K562 (cell line): Measurements from ENCODE around the gene COL4A1. TPM values are rescaled to one million over a fixed set of nuclear protein-coding genes. Genes with fewer than 3 reads are reported as not detected.

Experiments used
- ATAC-seq: fragments of 200-7000 bp; cut with Tn5 transposase; 3 replicates; pipeline ENCODE4 v1.9.1; 2020; ENCODE audit warnings: moderate library complexity
- BruUV-seq: library from RNA; stranded (reverse); fragments of 400-500 nt; replicated peaks from 2 replicates; lab custom pipeline; 2021; lab: Mats Ljungman, UMichigan
- CTCF ChIA-PET: fragments of 300-600 bp; formaldehyde crosslinking; extraction: SDS; loops from one replicate; lab custom pipeline; 2021; ENCODE audit warnings: low intra/inter-chr PET ratio; lab: Yijun Ruan, JAX
- POLR2A ChIA-PET: fragments of 300-600, 350-650 bp; sonication (Branson Sonifier 250); formaldehyde crosslinking; extraction: SDS; loops from one replicate; lab custom pipeline; 2021; ENCODE audit warnings: antibody characterized with exemption, inconsistent platforms; lab: Yijun Ruan, JAX
- DNase-seq, 4 experiments: peaks; one replicate each; pipeline versions ENCODE4 v3.0.0 to v3.0.0-alpha.2; 2011 to 2018; ENCODE audit warnings: low spot score in 3 of 4, mixed read lengths in 3 of 4; ENCODE audit errors: extremely low read depth in 1 of 4
- FAIRE-seq: peaks from 2 replicates; lab custom pipeline; 2011; peaks lifted over from hg19 to GRCh38; lab: Jason Lieb, UNC
- H2AFZ ChIP-seq: 2 replicates; pipeline ENCODE4 v1.6.0; 2011; ENCODE audit warnings: low read depth, low read length, control low read depth, inconsistent platforms
- H3K27ac ChIP-seq: fragments of 200-600 bp; 3 replicates; pipeline ENCODE4 v1.8.0; 2011; ENCODE audit warnings: low read depth, mild to moderate bottlenecking, control low read depth, inconsistent platforms, low read length, moderate library complexity, mixed read lengths; ENCODE audit errors: extremely low read depth
- H3K27me3 ChIP-seq, 2 experiments: fragments of 300-600 bp in 1 of 2; 2 replicates in 1 of 2; 3 replicates in 1 of 2; pipeline versions ENCODE4 v1.6.0 to v1.8.0; 2011; ENCODE audit warnings: inconsistent platforms in 2 of 2, low read length in 2 of 2, mild to moderate bottlenecking in 1 of 2, mixed read lengths in 1 of 2, moderate library complexity in 1 of 2; ENCODE audit not compliant: control insufficient read depth in 2 of 2, insufficient read depth in 2 of 2
- H3K36me3 ChIP-seq: fragments of 300-600 bp; 3 replicates; pipeline ENCODE4 v1.8.0; 2011; ENCODE audit warnings: mild to moderate bottlenecking, low read length, inconsistent platforms; ENCODE audit not compliant: control insufficient read depth, insufficient read depth
- H3K4me1 ChIP-seq, 2 experiments: fragments of 200-600 bp in 1 of 2; replicated peaks in 1 of 2; 2 replicates in 1 of 2; 3 replicates in 1 of 2; pipeline versions ENCODE4 v1.5.1 to v1.8.0; 2011; ENCODE audit warnings: inconsistent platforms in 2 of 2, low read length in 2 of 2, mild to moderate bottlenecking in 1 of 2, mixed read lengths in 1 of 2, moderate library complexity in 1 of 2; ENCODE audit not compliant: control insufficient read depth in 2 of 2, insufficient read depth in 2 of 2
- H3K4me2 ChIP-seq: 2 replicates; pipeline ENCODE4 v1.6.1; 2011; ENCODE audit warnings: low read length, control low read depth, inconsistent platforms, mixed read lengths; ENCODE audit not compliant: insufficient read depth
- H3K4me3 ChIP-seq: fragments of 200-600 bp; sonication (generic), shearing (Covaris generic); 2 replicates; pipeline ENCODE4 v1.5.1; 2016; ENCODE audit warnings: control low read depth, inconsistent platforms
- H3K79me2 ChIP-seq: fragments of 200-600 bp; 3 replicates; pipeline ENCODE4 v1.8.0; 2011; ENCODE audit warnings: low read length, inconsistent platforms; ENCODE audit not compliant: control insufficient read depth, insufficient read depth
- H3K9ac ChIP-seq, 2 experiments: 2 replicates each; pipeline versions ENCODE4 v1.6.0 to v1.6.1; 2011; ENCODE audit warnings: low read depth in 2 of 2, low read length in 2 of 2, control low read depth in 1 of 2, inconsistent platforms in 1 of 2, mild to moderate bottlenecking in 1 of 2, mixed read lengths in 1 of 2; ENCODE audit not compliant: insufficient read depth in 1 of 2
- H3K9me1 ChIP-seq: one replicate; pipeline ENCODE4 v1.6.0; 2011; ENCODE audit warnings: inconsistent platforms, mild to moderate bottlenecking, low read length, moderate library complexity; ENCODE audit not compliant: control insufficient read depth, insufficient read depth
- H3K9me3 ChIP-seq: replicated peaks from 2 replicates; pipeline ENCODE4 v1.5.1; 2011; ENCODE audit warnings: low read depth, low read length, inconsistent platforms; ENCODE audit not compliant: control insufficient read depth, insufficient read depth
- H4K20me1 ChIP-seq: replicated peaks from 2 replicates; pipeline ENCODE4 v1.6.1; 2011; ENCODE audit warnings: low read length, inconsistent platforms, mixed read lengths; ENCODE audit not compliant: control insufficient read depth, insufficient read depth
- ADNP ChIP-seq: fragments of 200-800 bp; sonication (Bioruptor generic); IDR thresholded peaks from 2 replicates; pipeline ENCODE4 v1.6.1; 2016; ENCODE audit warnings: missing genetic modification characterization, missing compliant biosample characterization
- BRD9 ChIP-seq: fragments of 450-650 bp; IDR thresholded peaks from 2 replicates; pipeline ENCODE4 v1.6.1; 2018; ENCODE audit warnings: low read depth; ENCODE audit not compliant: partially characterized antibody
- CBFB ChIP-seq: sonication (generic); formaldehyde crosslinking; IDR thresholded peaks from 2 replicates; pipeline ENCODE4 v1.4.0; 2020; ENCODE audit warnings: mild to moderate bottlenecking, missing genetic modification reagents
- DNMT1 ChIP-seq: fragments of 450-650 bp; IDR thresholded peaks from 2 replicates; pipeline ENCODE4 v1.6.1; 2016; ENCODE audit warnings: antibody characterized with exemption, mild to moderate bottlenecking
- ELK3 ChIP-seq: fragments of 450-650 bp; formaldehyde crosslinking; IDR thresholded peaks from 2 replicates; pipeline ENCODE4 v1.4.0; 2020; ENCODE audit warnings: mild to moderate bottlenecking
- HOMEZ ChIP-seq: fragments of 250-450 bp; sonication (Bioruptor Pico); IDR thresholded peaks from 2 replicates; pipeline ENCODE4 v1.4.0; 2020; ENCODE audit warnings: mild to moderate bottlenecking, moderate library complexity
- LEF1 ChIP-seq: fragments of 450-650 bp; IDR thresholded peaks from 2 replicates; pipeline ENCODE4 v1.6.1; 2016; ENCODE audit warnings: mild to moderate bottlenecking
- MIER1 ChIP-seq: fragments of 450-650 bp; IDR thresholded peaks from 2 replicates; pipeline ENCODE4 v1.6.1; 2016; ENCODE audit warnings: antibody characterized with exemption, mild to moderate bottlenecking, low read depth
- MYNN ChIP-seq, 2 experiments: sonication (generic); formaldehyde crosslinking in 1 of 2; IDR thresholded peaks; 2 replicates each; pipeline versions ENCODE4 v1.5.0 to v1.6.1; 2016 to 2020; ENCODE audit warnings: antibody characterized with exemption in 1 of 2, missing genetic modification reagents in 1 of 2
- NCOA6 ChIP-seq: fragments of 450-650 bp; IDR thresholded peaks from 2 replicates; pipeline ENCODE4 v1.6.1; 2017; ENCODE audit warnings: mild to moderate bottlenecking
- PCBP2 ChIP-seq: fragments of 200-400 bp; formaldehyde crosslinking; IDR thresholded peaks from 2 replicates; pipeline ENCODE4 v1.6.1; 2018; ENCODE audit warnings: low read length, low read depth, mild to moderate bottlenecking, moderate library complexity; ENCODE audit not compliant: poor library complexity, severe bottlenecking
- RBM14 ChIP-seq: fragments of 200-400 bp; formaldehyde crosslinking; IDR thresholded peaks from 2 replicates; pipeline ENCODE4 v1.6.1; 2018; ENCODE audit warnings: low read depth, mild to moderate bottlenecking, low read length, moderate library complexity, borderline replicate concordance; ENCODE audit not compliant: insufficient read depth
- RBM25 ChIP-seq: fragments of 200-400 bp; formaldehyde crosslinking; IDR thresholded peaks from 2 replicates; pipeline ENCODE4 v1.6.1; 2018; ENCODE audit warnings: low read length, low read depth, moderate library complexity; ENCODE audit not compliant: severe bottlenecking
- TCF7 ChIP-seq: sonication (generic); IDR thresholded peaks from 2 replicates; pipeline ENCODE4 v1.6.1; 2016; ENCODE audit warnings: antibody characterized with exemption, borderline replicate concordance
- U2AF1 ChIP-seq: fragments of 200-400 bp; formaldehyde crosslinking; optimal IDR thresholded peaks from 2 replicates; pipeline ENCODE3; 2017; ENCODE audit warnings: mild to moderate bottlenecking, low read depth, low read length, moderate library complexity
- ZBTB8A ChIP-seq: fragments of 450-650 bp; IDR thresholded peaks from 2 replicates; pipeline ENCODE4 v1.6.1; 2018; ENCODE audit warnings: mild to moderate bottlenecking, moderate library complexity; ENCODE audit not compliant: partially characterized antibody
- ZNF224 ChIP-seq: sonication (generic); formaldehyde crosslinking; IDR thresholded peaks from 2 replicates; pipeline ENCODE4 v1.8.0; 2022; ENCODE audit warnings: mild to moderate bottlenecking, missing genetic modification reagents
- ZNF780A ChIP-seq: fragments of 250-450 bp; sonication (Bioruptor Pico); IDR thresholded peaks from 2 replicates; pipeline ENCODE4 v1.5.0; 2021; ENCODE audit warnings: mild to moderate bottlenecking
- ZNF79 ChIP-seq: fragments of 250-450 bp; sonication (Bioruptor Pico); IDR thresholded peaks from 2 replicates; pipeline ENCODE4 v1.4.0; 2020; ENCODE audit warnings: low read depth, mild to moderate bottlenecking, moderate library complexity
- WGBS: fragments of 100-300 bp; shearing (Covaris generic); methylation state at CpG from one replicate; pipeline ENCODE4 v1.1.6; 2016; ENCODE audit warnings: low coverage, mixed read lengths; ENCODE audit not compliant: insufficient coverage; ENCODE audit errors: missing lambda C conversion rate; 5-methylcytosine and 5-hydroxymethylcytosine counted together
- in situ Hi-C: fragments of 300-500 bp; cut with MboI; formaldehyde crosslinking; loops from 4 replicates; pipeline ENCODE4 v1.15.0; 2018; ENCODE audit warnings: inconsistent platforms, mixed read lengths
- intact Hi-C: fragments of 100-400 bp; cut with micrococcal nuclease; formaldehyde crosslinking; loops from 2 replicates; pipeline ENCODE4 v1.14.2; 2022
- polyA plus RNA-seq, 8 experiments: library from polyadenylated mRNA; depleted of rRNA in 4 of 8; stranded (reverse) in 5 of 8; unstranded in 3 of 8; fragments of >200 nt; fragmentation: Nextera tagmentation in 2 of 8; fragmentation: Illumina TruSeq in 1 of 8; extraction: Ambion mirVana in 2 of 8; extraction: Trizol in 1 of 8; gene quantifications; 2 replicates each; pipeline versions ENCODE4 v1.2.1 to v1.2.3, GENCODE V29; 2011 to 2014; ENCODE audit warnings: inconsistent platforms in 1 of 8, missing spikeins in 1 of 8
- total RNA-seq, 7 experiments: library from RNA; depleted of rRNA in 6 of 7; stranded (reverse); fragments of >200 nt in 6 of 7; fragmentation: Illumina TruSeq in 2 of 7; extraction: Trizol in 2 of 7; gene quantifications; 2 replicates each; pipeline versions ENCODE4 v1.2.1 to v1.2.3, GENCODE V29; 2011 to 2021; ENCODE audit warnings: low replicate concordance in 1 of 7

Gene COL4A1
- total and polyA plus RNA-seq, 9 of the 15 experiments (the other 6 are each of a cell fraction or from before 2014, with no cell fraction given), result 0.35 TPM; not detected in 8

- Histone ChIP-seq H4K20me1 (no peaks in the 10 kb centered on the region), H3K4me1 (no peaks in the 10 kb centered on the region), H3K27me3 (peaks cover 0 to under 1% of the 10 kb centered on the region in 2 experiments; a peak in 2 of 5 replicates), H3K9ac (no peak overlapping the region), H2AFZ (no peak overlapping the region), H3K79me2 (no peaks in the 10 kb centered on the region), H3K9me1 (no peaks in the 10 kb centered on the region), H3K36me3 (no peaks in the 10 kb centered on the region), H3K4me2 (no peak overlapping the region), H3K4me3 (no peak overlapping the region), H3K9me3 (no peaks in the 10 kb centered on the region), H3K27ac (no peak overlapping the region)
- in situ Hi-C loops (no loop called here), intact Hi-C loops (no loop called here)
- no TSS peak for BruUV-seq
- ATAC-seq (no peak), DNase-seq (no peak), FAIRE-seq (no peak)
- CTCF ChIA-PET, result no interaction called here
- whole genome bisulfite sequencing, result 0% methylated on average over 9 of the region's 9 CpGs
- POLR2A ChIA-PET, result no interaction called here
- TF ChIP-seq CBFB (no peak), HOMEZ (CRISPR knock-in tag) (no peak), TCF7 (no peak), ZNF224 (CRISPR knock-in tag) (no peak), MIER1 (no peak), LEF1 (no peak), BRD9 (no peak), PCBP2 (no peak), MYNN (IDR thresholded peaks at IDR 0.05) (no peak), MYNN (CRISPR knock-in tag; IDR thresholded peaks at IDR 0.05) (no peak), ZNF780A (CRISPR knock-in tag) (no peak), RBM14 (no peak), DNMT1 (no peak), ADNP (tag) (no peak), ZBTB8A (no peak), NCOA6 (no peak), ELK3 (CRISPR knock-in tag) (no peak), ZNF79 (CRISPR knock-in tag) (no peak), U2AF1 (no peak), RBM25 (no peak)
These were observed 26.6 kb downstream of the COL4A1 start for GRCh38 chr13:110280231-110280813.
